Measurements from ENCODE around the gene ROBO1.
"Not testable (repeated sequence)": the region's sequence is repeated elsewhere in the genome, so short reads cannot be mapped to it uniquely, and the experiment has no call there.

ROBO1 gene

GRCh38 chr3:78717041-78717440, 1050.8 kb downstream of the ROBO1 start:
- no peak for DNase-seq

GRCh38 chr3:78712941-78713340, 1054.9 kb downstream of the ROBO1 start:
- no peak for DNase-seq

- no peak for DNase-seq
Measured at GRCh38 chr3:78712270-78712669, 1055.5 kb downstream of the ROBO1 start.

- no peak for DNase-seq
Measured at GRCh38 chr3:78708565-78709073, 1059.2 kb downstream of the ROBO1 start.

- no peak for DNase-seq
Measured at GRCh38 chr3:78707609-78708008, 1060.2 kb downstream of the ROBO1 start.

GRCh38 chr3:78706906-78707523, 1060.8 kb downstream of the ROBO1 start:
- DNase-seq = no peak

- no peak for DNase-seq
Measured at GRCh38 chr3:78703944-78704343, 1063.9 kb downstream of the ROBO1 start.

GRCh38 chr3:78701537-78701936, 1066.3 kb downstream of the ROBO1 start:
- no peak for DNase-seq

GRCh38 chr3:78698431-78698830, 1069.4 kb downstream of the ROBO1 start:
- DNase-seq = no peak

- DNase-seq = no peak
Measured at GRCh38 chr3:78697426-78697825, 1070.4 kb downstream of the ROBO1 start.

GRCh38 chr3:78690766-78691165, 1077.0 kb downstream of the ROBO1 start:
- DNase-seq = no peak

- no peak for DNase-seq
Measured at GRCh38 chr3:78689378-78689777, 1078.4 kb downstream of the ROBO1 start.

- DNase-seq = no peak
Measured at GRCh38 chr3:78687520-78687919, 1080.3 kb downstream of the ROBO1 start.

GRCh38 chr3:78683284-78683683, 1084.5 kb downstream of the ROBO1 start:
- no peak for DNase-seq

- not testable (repeated sequence) for DNase-seq
Measured at GRCh38 chr3:78675119-78675805, 1092.5 kb downstream of the ROBO1 start.

GRCh38 chr3:78670746-78671145, 1097.1 kb downstream of the ROBO1 start:
- no peak for DNase-seq

- DNase-seq = no peak
Measured at GRCh38 chr3:78670094-78670493, 1097.7 kb downstream of the ROBO1 start.

- DNase-seq = no peak
Measured at GRCh38 chr3:78668302-78668701, 1099.5 kb downstream of the ROBO1 start.

- no peak for DNase-seq
Measured at GRCh38 chr3:78666470-78666800, 1101.4 kb downstream of the ROBO1 start.

- DNase-seq = no peak
Measured at GRCh38 chr3:78665776-78666469, 1101.9 kb downstream of the ROBO1 start.

- DNase-seq = no peak
Measured at GRCh38 chr3:78665101-78665500, 1102.7 kb downstream of the ROBO1 start.

GRCh38 chr3:78660957-78661356, 1106.8 kb downstream of the ROBO1 start:
- no peak for DNase-seq

GRCh38 chr3:78659386-78659987, 1108.3 kb downstream of the ROBO1 start:
- no peak for DNase-seq

GRCh38 chr3:78647726-78648125, 1120.1 kb downstream of the ROBO1 start:
- DNase-seq = no peak

All from activated effector memory CD4-positive, alpha-beta T cell treated with anti-CD3 and anti-CD28 coated beads, Interleukin-2, amount 50 U/mL, for 16 hours (primary cell).